SH-SY5Y (cell line): ENCODE data around the gene MRPS21.

ENCODE experiments used
- GATA2 ChIP-seq: IDR thresholded peaks from 2 replicates; pipeline ENCODE4 v1.6.1; 2011; ENCODE audit warnings: mild to moderate bottlenecking, low read depth, low read length
- GATA3 ChIP-seq: IDR thresholded peaks from 2 replicates; pipeline ENCODE4 v1.6.1; 2011; ENCODE audit warnings: low read depth, mild to moderate bottlenecking, low read length, moderate library complexity

GRCh38 chr1:150309758-150310508 lies 16.3 kb downstream of the MRPS21 start:
- TF ChIP-seq GATA3 (no peak), GATA2 (no peak)
